GM21423 (cell line): ENCODE measurements around the gene MEIS2.

Experiments
- ATAC-seq: cut with Tn5 transposase; IDR thresholded peaks from one replicate; pipeline ENCODE4 v1.9.1; 2021; ENCODE audit warnings: mild to moderate bottlenecking, moderate library complexity; ENCODE audit not compliant: unreplicated experiment

MEIS2 gene

DNA sequence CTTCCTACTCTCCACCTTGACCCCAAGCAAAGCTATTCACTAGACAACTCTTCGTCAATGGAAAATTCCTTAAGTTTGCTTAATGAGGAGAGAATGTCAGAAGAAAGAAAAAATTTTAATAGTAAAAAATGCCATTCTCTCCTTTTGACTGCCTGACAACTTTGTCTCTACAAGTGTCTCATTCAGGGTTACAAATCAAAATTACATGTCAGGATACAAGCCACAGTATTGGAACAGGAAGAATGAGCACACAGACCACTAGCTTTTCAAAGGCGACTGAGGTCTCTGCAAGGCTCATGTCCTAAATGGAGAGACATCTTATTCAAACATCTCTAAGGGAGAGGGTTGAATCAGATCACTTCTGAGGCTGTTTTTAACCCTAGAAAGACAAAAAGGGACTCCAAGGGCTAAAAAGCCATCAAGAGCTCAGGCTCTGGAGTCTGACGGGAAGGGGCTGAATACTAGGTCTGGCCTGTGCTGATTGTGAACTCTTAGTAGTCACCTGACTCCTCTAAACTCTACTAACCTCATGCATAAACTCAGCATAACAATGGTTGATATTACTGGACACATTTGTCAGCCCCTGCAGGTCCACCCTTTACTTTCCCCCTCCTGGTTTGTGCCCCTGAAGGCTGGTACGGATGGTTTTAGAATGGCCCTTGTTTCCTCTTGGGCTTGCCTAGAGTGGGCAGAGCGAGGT is 12.8 kb upstream of the MEIS2 start:
- no peak for ATAC-seq

DNA sequence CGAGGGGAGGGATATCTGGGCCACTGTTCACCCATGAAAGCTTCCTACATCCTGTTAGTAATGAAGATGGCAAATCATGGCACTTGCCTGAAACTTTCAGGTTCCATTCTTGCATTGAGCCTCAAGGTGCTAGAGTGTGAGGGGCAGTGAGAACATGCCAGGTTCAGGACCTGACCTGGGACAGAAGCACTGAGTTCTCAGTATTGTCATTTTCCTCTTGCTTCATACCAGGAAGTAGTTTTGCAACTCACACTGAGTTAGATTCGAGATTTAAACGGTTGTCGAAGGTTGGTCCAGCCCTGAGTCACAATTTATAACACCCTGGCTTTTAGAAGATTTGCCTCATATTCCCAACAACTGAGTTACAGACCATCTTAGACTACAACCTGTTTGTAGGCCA is 11.8 kb upstream of the MEIS2 start:
- ATAC-seq: no peak

GRCh38 chr15:37111427-37111717 is 11.0 kb upstream of the MEIS2 start:
- ATAC-seq: no peak

DNA sequence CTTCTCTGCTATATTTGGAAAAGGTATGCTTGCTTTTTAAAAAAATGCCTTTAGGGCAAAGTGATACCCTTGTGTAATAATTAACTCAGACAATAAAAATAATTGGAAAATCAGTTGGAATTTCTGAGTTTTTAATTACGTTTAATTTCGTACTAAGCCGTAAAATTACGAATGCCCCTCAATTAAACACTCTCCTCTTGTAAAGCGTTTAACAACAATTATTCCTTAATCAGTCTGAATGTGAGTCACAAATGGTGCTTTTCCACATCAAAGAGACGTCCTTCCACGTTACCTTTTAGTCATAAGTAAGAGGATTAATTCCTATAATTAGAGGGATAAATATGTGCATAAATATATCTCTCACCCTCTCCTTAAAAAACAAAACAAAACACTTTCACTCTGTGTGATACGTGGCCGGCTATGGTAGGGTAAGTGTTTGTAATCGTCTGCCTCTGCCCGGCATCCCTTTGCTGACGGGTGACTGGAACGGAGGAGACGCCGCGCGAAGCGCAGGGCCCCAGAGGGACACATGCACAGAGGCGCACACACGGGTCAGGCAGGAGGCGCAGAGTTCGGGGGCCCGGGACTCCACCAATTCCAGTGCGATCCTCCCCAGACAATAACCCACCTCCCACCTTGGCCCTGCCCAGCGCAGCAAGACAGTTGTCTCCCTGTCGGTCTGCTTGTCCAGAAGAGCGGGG is 9.7 kb upstream of the MEIS2 start:
- ATAC-seq: no peak

DNA sequence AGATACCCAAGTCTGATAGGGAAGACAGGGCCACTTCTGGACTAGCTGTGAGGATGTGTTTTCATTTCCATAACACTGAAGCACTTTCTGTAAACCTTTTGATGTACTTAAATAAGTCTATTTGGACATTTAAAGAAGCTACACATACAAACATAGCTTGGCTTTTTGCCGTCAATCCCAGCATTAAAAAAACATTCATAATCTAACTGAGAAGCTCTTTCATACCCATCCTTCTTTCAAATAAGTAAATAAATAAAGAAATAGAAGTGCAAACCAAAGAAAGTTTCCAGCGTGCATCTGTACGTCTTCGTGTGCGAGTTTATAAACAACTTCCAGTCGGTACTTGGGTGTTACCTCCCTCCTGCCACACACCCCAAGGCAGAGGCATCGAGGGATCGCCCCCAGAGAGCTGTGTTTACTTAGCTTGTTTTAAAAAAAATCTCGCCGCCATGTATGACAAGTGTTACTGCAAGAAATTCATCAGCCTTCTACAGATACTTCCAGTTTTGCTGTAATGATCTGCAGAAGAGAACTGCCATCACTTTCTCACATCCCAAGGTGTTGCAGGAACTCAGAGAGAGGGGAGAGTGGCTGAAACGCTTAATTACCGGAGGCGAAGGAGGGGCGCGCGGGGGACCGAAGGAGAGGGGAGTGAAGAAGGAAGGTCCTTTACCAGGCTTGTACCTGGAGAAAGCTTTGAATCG is 9.0 kb upstream of the MEIS2 start:
- no peak for ATAC-seq

GRCh38 chr15:37108381-37109167 is 8.2 kb upstream of the MEIS2 start:
- no peak for ATAC-seq

- ATAC-seq: no peak
Measured at GRCh38 chr15:37107744-37108380, 7.5 kb upstream of the MEIS2 start.

DNA sequence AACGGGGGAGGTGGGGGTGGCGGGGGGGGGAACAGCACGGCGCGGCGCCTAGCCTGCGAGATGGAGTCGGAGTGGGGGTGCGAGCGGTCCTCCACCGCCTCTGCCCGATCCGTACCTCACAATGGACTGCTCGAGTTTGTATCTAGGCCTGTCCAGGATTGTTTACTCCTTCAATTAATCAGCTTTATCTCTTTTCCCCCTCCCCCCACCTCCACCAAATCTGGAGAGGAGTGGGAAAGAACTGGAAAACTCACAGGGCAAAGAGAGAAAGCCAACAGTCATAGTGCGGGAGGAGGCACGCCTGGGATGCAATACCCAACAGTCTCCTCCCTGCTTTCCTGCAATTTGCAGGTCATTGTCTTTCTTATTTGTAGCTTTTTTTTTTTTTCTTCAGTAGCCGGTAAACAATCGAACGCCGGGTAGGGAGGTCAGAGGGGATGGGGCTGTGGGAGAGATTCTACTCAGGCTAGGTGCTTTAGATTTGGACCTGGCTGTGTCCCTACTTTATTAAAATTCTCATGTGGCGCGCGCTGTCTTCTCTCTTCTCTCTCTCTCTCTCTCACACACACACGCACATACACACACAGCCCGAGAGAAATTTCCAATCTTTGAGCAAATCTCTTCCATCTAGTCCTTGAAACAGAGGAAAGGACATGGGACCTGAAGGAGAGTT is 6.9 kb upstream of the MEIS2 start:
- no peak for ATAC-seq

- ATAC-seq: no peak
Measured at GRCh38 chr15:37106490-37107001, 6.2 kb upstream of the MEIS2 start.

DNA sequence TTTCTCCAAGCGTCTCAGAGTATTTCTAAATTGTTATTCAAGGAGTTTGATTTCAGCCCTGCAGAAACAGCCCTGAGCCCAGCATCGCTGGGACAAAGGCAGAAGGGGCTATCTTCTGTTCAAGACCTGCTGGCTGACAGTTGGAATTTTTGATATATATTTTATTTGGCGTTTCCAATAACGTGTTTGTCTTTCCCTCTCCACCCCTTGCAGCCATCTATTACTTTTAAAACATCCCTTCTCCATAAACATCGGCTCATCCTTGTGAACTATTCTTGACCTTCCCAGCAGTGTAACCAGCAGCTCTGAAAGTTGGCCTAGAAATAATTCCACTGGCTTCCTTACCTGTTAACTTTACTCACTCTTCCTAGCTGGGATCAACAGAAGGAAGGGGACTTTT is 5.5 kb upstream of the MEIS2 start:
- ATAC-seq: no peak

- ATAC-seq: no peak
Measured at GRCh38 chr15:37105029-37105428, 4.7 kb upstream of the MEIS2 start.

DNA sequence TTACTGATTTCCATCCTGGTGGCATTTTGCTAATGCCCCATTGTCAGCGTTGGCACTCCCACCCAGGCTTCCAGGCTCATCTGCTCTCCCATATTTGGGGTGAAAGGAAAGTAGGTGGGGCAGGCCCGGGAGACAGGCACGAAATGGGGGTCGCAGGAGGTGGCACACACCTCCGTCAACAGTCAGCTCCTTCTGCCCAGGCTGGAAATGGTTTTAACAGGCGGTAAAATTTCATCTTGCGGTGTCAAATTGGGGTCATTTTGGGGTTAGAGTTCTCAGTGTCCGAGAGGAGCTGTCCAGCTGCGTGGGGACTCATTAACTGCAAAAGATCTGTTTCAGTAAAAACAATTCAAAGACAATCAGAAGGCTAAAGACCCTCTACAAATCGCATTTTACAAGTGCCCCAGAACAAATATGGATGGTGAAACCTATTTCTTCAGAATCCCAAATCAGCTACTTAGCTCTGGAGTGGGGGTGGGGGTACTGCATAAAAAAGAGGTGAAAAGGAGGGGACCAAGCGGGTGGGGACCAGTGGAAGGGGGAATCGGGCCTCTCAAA is 4.2 kb upstream of the MEIS2 start:
- no peak for ATAC-seq

GRCh38 chr15:37103475-37104423 is 3.4 kb upstream of the MEIS2 start:
- ATAC-seq: no peak

GRCh38 chr15:37103163-37103435 is 2.8 kb upstream of the MEIS2 start:
- no peak for ATAC-seq

DNA sequence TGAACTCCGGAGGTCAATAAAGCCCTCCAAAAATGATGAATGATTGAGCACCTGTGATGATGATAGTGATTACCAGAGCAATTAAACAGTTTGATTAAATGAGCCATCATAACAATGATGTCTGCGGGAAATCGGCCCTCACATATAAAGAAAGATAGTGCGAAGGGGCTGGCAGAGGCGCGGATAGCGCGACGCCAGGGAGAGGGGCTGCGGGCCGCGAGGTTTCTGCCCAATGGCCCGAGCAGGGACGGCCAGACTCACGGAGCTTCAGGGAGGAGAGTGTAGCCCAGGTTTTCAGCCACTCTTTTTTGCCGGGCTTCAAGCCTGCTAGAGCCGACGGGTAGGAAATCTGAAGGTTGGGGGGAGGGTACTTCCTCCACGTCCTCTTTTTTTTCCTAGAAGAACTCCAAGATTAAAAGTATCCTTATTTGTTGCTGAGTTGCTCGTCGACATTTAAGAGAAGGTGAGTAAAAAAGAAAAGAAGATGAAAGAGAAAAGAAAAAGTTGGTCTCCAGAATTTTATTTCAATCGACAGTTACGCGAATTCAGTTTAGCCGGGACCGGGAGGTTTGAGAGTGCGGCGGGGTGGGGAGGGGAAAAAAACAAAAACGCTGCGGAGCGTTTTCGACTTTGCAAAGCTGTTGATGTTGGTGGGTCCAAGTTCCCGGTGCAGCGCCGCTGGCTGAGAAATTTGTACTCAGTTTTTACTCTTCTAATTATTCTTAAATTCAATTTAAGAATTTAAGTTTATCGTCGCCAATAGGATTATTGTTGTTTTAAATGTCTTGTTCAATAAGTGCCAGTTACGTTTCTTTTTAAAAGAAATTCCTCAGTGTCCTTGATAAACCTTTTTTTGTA is 2.2 kb upstream of the MEIS2 start:
- ATAC-seq: no peak

DNA sequence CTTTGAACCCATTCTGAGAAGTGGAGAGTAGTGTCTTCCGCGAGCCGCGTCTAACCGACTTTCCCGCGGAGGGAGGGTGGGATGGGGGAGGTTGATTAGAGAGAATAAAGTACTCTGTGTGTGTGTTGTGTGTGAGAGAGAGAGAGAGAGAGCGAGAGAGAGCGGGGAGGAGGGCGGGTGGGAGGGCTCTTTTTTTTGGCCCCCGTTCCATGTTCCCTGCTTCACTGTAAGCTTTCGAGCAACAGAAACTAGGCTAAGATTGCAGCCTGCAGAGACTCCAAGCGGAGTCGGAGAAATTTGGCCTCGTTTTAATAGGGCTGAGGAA is 1.6 kb upstream of the MEIS2 start:
- no peak for ATAC-seq

- ATAC-seq: peak; percentile 15
Measured at GRCh38 chr15:37100966-37101215, 542 bp upstream of the MEIS2 start.

DNA sequence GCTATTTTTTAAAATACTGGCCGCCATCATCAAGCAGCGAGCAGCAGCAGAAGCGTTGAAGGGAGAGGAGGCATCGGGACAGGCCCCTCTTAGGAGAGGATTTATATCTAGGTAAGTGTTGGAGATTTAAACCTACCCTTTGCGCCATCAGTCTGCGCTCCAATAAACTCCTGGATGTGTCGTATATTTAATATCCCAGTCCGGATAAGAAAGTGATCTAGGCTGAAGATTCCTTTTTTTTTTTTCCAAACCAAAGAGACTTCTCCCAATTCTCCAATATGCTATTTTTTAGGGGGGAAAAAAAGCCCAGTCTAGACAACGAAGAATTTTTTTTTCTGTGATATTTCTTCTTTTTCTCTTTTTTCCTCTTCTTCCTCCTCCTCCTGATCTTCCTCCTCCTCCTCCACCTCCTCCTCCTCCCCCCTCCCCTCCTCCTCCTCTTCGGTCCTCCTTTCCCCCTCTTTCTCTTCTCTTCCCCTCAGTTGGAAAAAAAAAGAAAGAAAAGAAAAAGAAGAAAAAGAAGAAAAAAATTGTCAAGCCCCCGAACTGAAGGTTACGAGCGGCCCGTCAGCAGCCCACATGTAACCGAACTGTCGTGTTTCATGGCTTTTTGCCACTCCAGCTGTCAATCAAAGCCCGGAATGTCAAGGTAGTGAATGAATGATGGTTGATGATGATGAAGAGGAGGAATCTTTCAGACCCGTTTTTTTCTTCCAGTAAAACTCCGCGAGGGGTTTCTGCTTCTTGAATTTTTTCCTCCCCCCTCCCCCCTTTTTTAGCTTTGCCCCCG is 835 bp downstream of the MEIS2 start:
- no peak for ATAC-seq
